Adrenal gland (tissue), 12 donors: ENCODE measurements around the gene SKIC2. TPM values are rescaled to one million over a fixed set of nuclear protein-coding genes. Genes with fewer than 3 reads are reported as not detected.
A peak's percentile ranks its signal among the peaks of the same experiment; 100 is the strongest.
"Not testable (repeated sequence)": the region's sequence is repeated elsewhere in the genome, so short reads cannot be mapped to it uniquely, and the experiment has no call there.

ENCODE experiments used
- DNase-seq, 7 donors: peaks; one replicate each; pipeline ENCODE4 v3.0.0-alpha.2; 2019 to 2020
- H3K27ac ChIP-seq, 5 donors: fragments of 200-600 bp; sonication (generic) in 4 of 5; 1 replicate in 3 of 5; 2 replicates in 2 of 5; pipeline versions ENCODE4 v1.5.1 to v1.8.0; 2016 to 2020; ENCODE audit warnings: mild to moderate bottlenecking in 1 of 5
- H3K27me3 ChIP-seq: fragments of 200-600 bp; 2 replicates; pipeline ENCODE4 v1.8.0; 2021
- H3K36me3 ChIP-seq, 2 donors: fragments of 200-600 bp; replicated peaks in 1 of 2; 1 replicate in 1 of 2; 2 replicates in 1 of 2; pipeline versions ENCODE4 v1.5.1 to v1.8.0; 2018 to 2022
- H3K4me1 ChIP-seq, 2 donors: fragments of 200-600 bp; replicated peaks in 1 of 2; 1 replicate in 1 of 2; 2 replicates in 1 of 2; pipeline versions ENCODE4 v1.5.1 to v1.8.0; 2018 to 2021
- H3K4me3 ChIP-seq, 4 donors: fragments of 200-600 bp; sonication (generic) in 3 of 4; one replicate each; pipeline ENCODE4 v1.5.1; 2016 to 2018
- H3K9me3 ChIP-seq, 3 donors: fragments of 200-600 bp; sonication (generic) in 1 of 3; replicated peaks in 1 of 3; 1 replicate in 2 of 3; 2 replicates in 1 of 3; pipeline versions ENCODE4 v1.5.1 to v1.8.0; 2016 to 2021
- CTCF ChIP-seq, 6 experiments: fragments of 450-650 bp in 4 of 6; fragments of 200-600 bp in 2 of 6; sonication (generic) in 1 of 6; IDR thresholded peaks; 1 replicate in 5 of 6; 2 replicates in 1 of 6; pipeline versions ENCODE4 v1.5.1 to v1.8.0; 2016 to 2021; ENCODE audit warnings: antibody characterized with exemption in 6 of 6, mild to moderate bottlenecking in 2 of 6, moderate library complexity in 1 of 6
- POLR2A ChIP-seq, 2 donors: fragments of 450-650 bp; IDR thresholded peaks; one replicate each; pipeline ENCODE4 v1.6.1; 2017; ENCODE audit warnings: antibody characterized with exemption in 2 of 2, mild to moderate bottlenecking in 2 of 2, moderate library complexity in 1 of 2
- WGBS, 4 donors: extraction: QIAGEN DNeasy Blood & Tissue Kit in 2 of 4; methylation state at CpG; one replicate each; pipeline versions ENCODE4 v1.1.5 to v1.1.7; 2013 to 2017; 5-methylcytosine and 5-hydroxymethylcytosine counted together
- intact Hi-C, 2 donors: fragments of 100-400 bp; cut with DNase I; formaldehyde crosslinking; loops; one replicate each; pipeline versions ENCODE4 v1.14.1 to v1.15.0; 2022 to 2023
- polyA plus RNA-seq, 3 donors: library from polyadenylated mRNA; stranded (reverse); fragments of 200-250 nt in 2 of 3; fragments of 350-450 nt in 1 of 3; fragmentation: Illumina TruSeq in 1 of 3; extraction: RNeasy Lipid Tissue Mini Kit (QIAGEN cat#74804) in 1 of 3; gene quantifications; one replicate each; pipeline ENCODE4 v1.2.3, GENCODE V29; 2013 to 2014
- total RNA-seq, 9 donors: library from RNA; depleted of rRNA in 4 of 9; stranded (reverse); fragments of >200 nt in 4 of 9; fragments of 120-200 nt in 1 of 9; fragmentation: NEBNext Ultra II Directional in 1 of 9; extraction: Animal tissue kit (Norgen Biotek cat#: 25700) in 1 of 9; gene quantifications; one replicate each; pipeline versions ENCODE4 v1.1.0 to v1.2.4, GENCODE V29; 2013 to 2023
- donor health status: healthy with polysubstance abuse.
- donor health status: Bipolar disorder and iron deficiency.
- donor health status: DM: yes; HTN: yes; CAD: no.
- donor health status: DM: no; HTN: no; CAD: no.
- donor health status: DM: no; HTN: no; CAD: no.
- donor health status: DM: yes; HTN: yes; CAD: no.

The SKIC2 gene
- total and polyA plus RNA-seq, 12 donors: 29.9 to 330 (median 90.7) TPM

GRCh38 chr6:31979238-31979898 lies 20.4 kb downstream of the SKIC2 start:
- DNase-seq: peak in 2 of 7 donors; percentile 10 to 70
- Histone ChIP-seq H3K9me3 (no peaks in the 10 kb centered on the region), H3K27ac (peak overlapping the region in 2 of 5 donors; percentile 15 to 69), H3K36me3 (peaks cover 0 to 10% of the 10 kb centered on the region in 2 donors), H3K27me3 (no peaks in the 10 kb centered on the region), H3K4me1 (peaks cover 0 to 5% of the 10 kb centered on the region in 2 donors), H3K4me3 (no peak overlapping the region)
- WGBS, 4 donors: 84 to 93% (median 89%) methylated on average over 3 of the region's 3 CpGs
- intact Hi-C loops: no loop called here
- TF ChIP-seq POLR2A (IDR thresholded peaks at IDR 0.05) (no peak), CTCF (IDR thresholded peaks at IDR 0.05) (no peak)

- whole genome bisulfite sequencing, 4 donors: 88 to 97% (median 95%) methylated on average over 4 to 13 of the region's 13 CpGs
- H3K9me3 ChIP-seq, H3K27me3 ChIP-seq, H3K4me1 ChIP-seq, DNase-seq, H3K4me3 ChIP-seq, intact Hi-C loops: not testable (repeated sequence)
- H3K36me3 ChIP-seq: peaks cover 0 to 10% of the 10 kb centered on the region in 2 donors
- peak overlapping the region in 2 of 5 donors; percentile 15 to 69 for H3K27ac ChIP-seq
These were observed 21.4 kb downstream of the SKIC2 start for GRCh38 chr6:31980195-31980876.

GRCh38 chr6:31980998-31981397 lies 22.0 kb downstream of the SKIC2 start:
- H3K36me3 ChIP-seq: peaks cover 0 to 10% of the 10 kb centered on the region in 2 donors
- DNase-seq, H3K27ac ChIP-seq, H3K4me1 ChIP-seq, H3K4me3 ChIP-seq, H3K9me3 ChIP-seq, intact Hi-C loops, H3K27me3 ChIP-seq: not testable (repeated sequence)
- WGBS, 4 donors: no CpG with 5 or more reads among the region's 5 CpGs

- peaks cover 0 to 10% of the 10 kb centered on the region in 2 donors for H3K36me3 ChIP-seq
- H3K27me3 ChIP-seq, DNase-seq, H3K4me1 ChIP-seq, H3K4me3 ChIP-seq, intact Hi-C loops, H3K27ac ChIP-seq, H3K9me3 ChIP-seq: not testable (repeated sequence)
- no CpG with 5 or more reads among the region's 7 CpGs for WGBS, 4 donors
These were observed 22.8 kb downstream of the SKIC2 start, which contains the start of gene C4A for GRCh38 chr6:31981744-31982143. TSS of gene C4A (plus strand) at chr6:31982057. CDS start at chr6:31982108, 51 bp downstream.

- H3K9me3 ChIP-seq, H3K27me3 ChIP-seq, H3K27ac ChIP-seq, DNase-seq, H3K4me3 ChIP-seq, H3K36me3 ChIP-seq, intact Hi-C loops, H3K4me1 ChIP-seq: not testable (repeated sequence)
- no CpG with 5 or more reads among the region's 10 CpGs for WGBS, 4 donors
These were observed 30.4 kb downstream of the SKIC2 start for GRCh38 chr6:31989363-31989762.

- H3K36me3 ChIP-seq, H3K4me1 ChIP-seq, H3K4me3 ChIP-seq, H3K9me3 ChIP-seq, H3K27me3 ChIP-seq, intact Hi-C loops, H3K27ac ChIP-seq: not testable (repeated sequence)
- WGBS, 4 donors: 96 to 99% methylated on average over 7 to 9 of the region's 14 CpGs; no CpG with 5 or more reads in 2 of the 4 donors
- DNase-seq: peak in 1 of 7 donors; percentile 13
These were observed 35.4 kb downstream of the SKIC2 start for GRCh38 chr6:31994421-31994820.

GRCh38 chr6:31996385-31996784 lies 37.4 kb downstream of the SKIC2 start:
- H3K4me1 ChIP-seq, H3K36me3 ChIP-seq, H3K9me3 ChIP-seq, H3K27me3 ChIP-seq, H3K27ac ChIP-seq, intact Hi-C loops, H3K4me3 ChIP-seq: not testable (repeated sequence)
- 88 to 100% (median 94%) methylated on average over 1 to 6 of the region's 6 CpGs; no CpG with 5 or more reads in 1 of the 4 donors for WGBS, 4 donors
- peak in 2 of 7 donors; percentile 14 to 22 for DNase-seq

- DNase-seq: not testable (repeated sequence)
These were observed 43.7 kb downstream of the SKIC2 start for GRCh38 chr6:32002546-32003268.

GRCh38 chr6:32003301-32003700 lies 44.3 kb downstream of the SKIC2 start:
- intact Hi-C loops, H3K4me3 ChIP-seq, H3K9me3 ChIP-seq, H3K27me3 ChIP-seq, H3K36me3 ChIP-seq, H3K27ac ChIP-seq, H3K4me1 ChIP-seq, DNase-seq: not testable (repeated sequence)
- WGBS, 4 donors: no CpG with 5 or more reads among the region's 7 CpGs

More at GRCh38 chr6:32002546-32003268, 43.7 kb downstream of the SKIC2 start:
- H3K36me3 ChIP-seq, H3K4me3 ChIP-seq, H3K27me3 ChIP-seq, H3K4me1 ChIP-seq, H3K27ac ChIP-seq, H3K9me3 ChIP-seq, intact Hi-C loops: not testable (repeated sequence)
- WGBS, 4 donors: no CpG with 5 or more reads among the region's 15 CpGs
